ENCODE results near the gene ITGB1BP1. TPM values are rescaled to one million over a fixed set of nuclear protein-coding genes. Genes with fewer than 3 reads are reported as not detected.

Gene ITGB1BP1
- total and polyA plus RNA-seq, 2 of the 13 experiments (the other 11 are each of a cell fraction or from before 2014, with no cell fraction given) = 106 to 108 TPM

- TF ChIP-seq ZNF280D (CRISPR knock-in tag; IDR thresholded peaks at IDR 0.05) = no peak
- TF ChIP-seq ZSCAN9 (CRISPR knock-in tag; IDR thresholded peaks at IDR 0.05; ENCODE audit: borderline replicate concordance) = no peak
- no peak for TF ChIP-seq GLI4 (CRISPR knock-in tag; IDR thresholded peaks at IDR 0.05; ENCODE audit: borderline replicate concordance)
These were observed 21.8 kb upstream of the ITGB1BP1 start (continued) for GRCh38 chr2:9445089-9445488.

GRCh38 chr2:9443526-9443925 lies 20.2 kb upstream of the ITGB1BP1 start:
- Histone ChIP-seq H3K27me3 (ENCODE audit: control insufficient read depth in 1 of 2, insufficient read depth in 2 of 2, low read length in 2 of 2) (no peaks in the 10 kb centered on the region), H3K79me2 (ENCODE audit: insufficient read depth, low read length) (no peaks in the 10 kb centered on the region), H3K9me3 (ENCODE audit: low read length) (no peaks in the 10 kb centered on the region), H3K4me2 (ENCODE audit: low read depth, low read length) (no peak overlapping the region), H4K20me1 (ENCODE audit: insufficient read depth, low read length) (no peaks in the 10 kb centered on the region), H3K9ac (ENCODE audit: insufficient read depth, low read depth, low read length) (no peak overlapping the region), H3K4me1 (ENCODE audit: insufficient read depth, low read length) (no peaks in the 10 kb centered on the region), H3K4me3 (replicated peaks in 1 of 3; ENCODE audit: insufficient read depth in 1 of 3, low read depth in 2 of 3, low read length in 3 of 3) (no peak overlapping the region), H3K27ac (ENCODE audit: extremely low read length, insufficient read depth, low read length) (no peak overlapping the region), H2AFZ (ENCODE audit: low read length) (no peak overlapping the region), H3K36me3 (replicated peaks in 1 of 2; ENCODE audit: control insufficient read depth in 1 of 2, insufficient read depth in 2 of 2, low read length in 2 of 2) (peaks cover 18 to 64% of the 10 kb centered on the region in 2 experiments)
- no peak for ATAC-seq
- DNase-seq (ENCODE audit: low spot score) = no peak
- in situ Hi-C loops (cut with HindIII; ENCODE audit: extremely low pct_ligation_motif_present, low pct_unique_long_range_greater_than_20kb) = no loop called here
- ChIA-PET CTCF (ENCODE audit: low intra/inter-chr PET ratio, low total read pairs) (no interaction called here), POLR2A (interaction anchor here (1.1 to 1.4 kb wide), 2 partner anchors 12 to 21 kb away, joined by 3 to 4 read pairs; partner anchors contain the start of genes CPSF3 and ITGB1BP1)
- 99% methylated on average over 5 of the region's 5 CpGs for WGBS (ENCODE audit: low lambda C conversion rate)
- no TSS peak for BruUV-seq (replicated peaks)
- intact Hi-C loops (cut with micrococcal nuclease; ENCODE audit: unreplicated experiment) = no loop called here
- no peak for TF ChIP-seq PITX1 (CRISPR knock-in tag; IDR thresholded peaks at IDR 0.05)
- TF ChIP-seq CEBPB (IDR thresholded peaks at IDR 0.05; ENCODE audit: borderline replicate concordance, low read depth, low read length) = no peak
- no peak for TF ChIP-seq MYNN (CRISPR knock-in tag; IDR thresholded peaks at IDR 0.05; ENCODE audit: low read depth)
- TF ChIP-seq YY1 (IDR thresholded peaks at IDR 0.05; ENCODE audit: insufficient read depth, insufficient replicate concordance, low read depth, low read length) = no peak
- no peak for TF ChIP-seq HHEX (CRISPR knock-in tag; IDR thresholded peaks at IDR 0.05)
- no peak for TF ChIP-seq ZSCAN30 (CRISPR knock-in tag; IDR thresholded peaks at IDR 0.05)
- no peak for TF ChIP-seq CEBPG (CRISPR knock-in tag; IDR thresholded peaks at IDR 0.05)
- no peak for TF ChIP-seq GPBP1L1 (CRISPR knock-in tag; IDR thresholded peaks at IDR 0.05)
- no peak for TF ChIP-seq STAT5B (CRISPR knock-in tag; IDR thresholded peaks at IDR 0.05)
- TF ChIP-seq NONO (IDR thresholded peaks at IDR 0.05) = no peak
- no peak for TF ChIP-seq NONO (CRISPR knock-in tag; conservative IDR thresholded peaks at IDR 0.05)
- no peak for FAIRE-seq

Data from HepG2 (cell line).